Sigmoid colon (tissue), 4 donors: ENCODE measurements around the gene CAMK1D.

Experiments used
- CTCF ChIP-seq, 4 experiments: fragments of 450-650 bp in 3 of 4; fragments of 200-600 bp in 1 of 4; IDR thresholded peaks; one replicate each; pipeline ENCODE4 v1.5.1; 2016 to 2019; ENCODE audit warnings: antibody characterized with exemption in 4 of 4, mild to moderate bottlenecking in 3 of 4, moderate library complexity in 2 of 4
- EP300 ChIP-seq, 4 donors: sonication (generic); formaldehyde crosslinking; IDR thresholded peaks; one replicate each; pipeline ENCODE4 v1.6.1; 2017; ENCODE audit warnings: antibody characterized with exemption in 4 of 4
- POLR2A ChIP-seq, 2 donors: fragments of 450-650 bp; IDR thresholded peaks; one replicate each; pipeline ENCODE4 v1.6.1; 2016; ENCODE audit warnings: antibody characterized with exemption in 2 of 2, mild to moderate bottlenecking in 2 of 2, moderate library complexity in 2 of 2
- POLR2AphosphoS5 ChIP-seq, 4 donors: sonication (generic); formaldehyde crosslinking; IDR thresholded peaks; one replicate each; pipeline ENCODE4 v1.6.1; 2017; ENCODE audit warnings: antibody characterized with exemption in 4 of 4

- no peak for TF ChIP-seq CTCF (IDR thresholded peaks at IDR 0.05)
- TF ChIP-seq POLR2A (IDR thresholded peaks at IDR 0.05), result no peak
- no peak for TF ChIP-seq EP300 (IDR thresholded peaks at IDR 0.05)
- TF ChIP-seq POLR2AphosphoS5 (IDR thresholded peaks at IDR 0.05), result no peak
Observed at GRCh38 chr10:12615296-12616220, 266.2 kb downstream of the CAMK1D start.
